B cell (primary cell): ENCODE results near the gene NPEPL1. TPM values are rescaled to one million over a fixed set of nuclear protein-coding genes. Genes with fewer than 3 reads are reported as not detected.

Experiments used
- ATAC-seq: fragments of 200-7000 bp; cut with Tn5 transposase; one replicate; pipeline ENCODE4 v1.10.0; 2021; ENCODE audit warnings: low read depth, mild to moderate bottlenecking, moderate number of reproducible peaks, moderate library complexity
- CTCF ChIA-PET: fragments of 350-600 bp; sonication (Branson Sonifier 250); formaldehyde crosslinking; loops from one replicate; lab custom pipeline; 2021; ENCODE audit warnings: antibody characterized with exemption, inconsistent platforms; lab: Charles Lee
- POLR2A ChIA-PET: fragments of 350-600 bp; sonication (Branson Sonifier 250); formaldehyde crosslinking; loops from one replicate; lab custom pipeline; 2021; ENCODE audit warnings: antibody characterized with exemption; lab: Charles Lee
- DNase-seq: peaks from one replicate; pipeline ENCODE4 v3.0.0; 2013
- H2AFZ ChIP-seq: 2 replicates; pipeline ENCODE4 v1.6.1; 2012; ENCODE audit warnings: mild to moderate bottlenecking, low read depth, low read length; ENCODE audit not compliant: insufficient read depth, poor library complexity, severe bottlenecking
- H3K27ac ChIP-seq, 2 donors: 1 replicate in 1 of 2; 2 replicates in 1 of 2; pipeline ENCODE4 v1.5.1; 2012 to 2013; ENCODE audit warnings: low read length in 2 of 2, mild to moderate bottlenecking in 2 of 2, moderate library complexity in 1 of 2
- H3K27me3 ChIP-seq, 4 experiments: fragments of 200-600 bp in 1 of 4; sonication (generic) in 1 of 4; replicated peaks in 1 of 4; 1 replicate in 2 of 4; 2 replicates in 2 of 4; pipeline versions ENCODE4 v1.6.1 to v1.7.0; 2013 to 2016; ENCODE audit warnings: low read length in 3 of 4, mild to moderate bottlenecking in 2 of 4, mixed read lengths in 1 of 4, moderate library complexity in 1 of 4; ENCODE audit not compliant: insufficient read depth in 4 of 4, control insufficient read depth in 3 of 4; ENCODE audit errors: control extremely low read depth in 1 of 4
- H3K36me3 ChIP-seq, 2 experiments: replicated peaks in 1 of 2; 1 replicate in 1 of 2; 2 replicates in 1 of 2; pipeline versions ENCODE4 v1.6.1 to v1.7.1; 2013; ENCODE audit warnings: low read length in 1 of 2; ENCODE audit not compliant: insufficient read depth in 2 of 2, control insufficient read depth in 1 of 2; ENCODE audit errors: control extremely low read depth in 1 of 2, extremely low read depth in 1 of 2
- H3K4me1 ChIP-seq, 2 donors: fragments of 200-600 bp in 1 of 2; sonication (generic) in 1 of 2; 1 replicate in 1 of 2; 2 replicates in 1 of 2; pipeline versions ENCODE4 v1.5.1 to v1.6.1; 2013 to 2017; ENCODE audit warnings: low read length in 2 of 2; ENCODE audit not compliant: control insufficient read depth in 2 of 2, insufficient read depth in 2 of 2
- H3K4me2 ChIP-seq: replicated peaks from 2 replicates; pipeline ENCODE3; 2012; ENCODE audit warnings: mild to moderate bottlenecking, low read depth, low read length; ENCODE audit not compliant: poor library complexity, severe bottlenecking
- H3K4me3 ChIP-seq, 5 experiments: fragments of 200-600 bp in 1 of 5; sonication (generic) in 1 of 5; 1 replicate in 3 of 5; 2 replicates in 2 of 5; pipeline versions ENCODE4 v1.5.1 to v1.7.0; 2011 to 2016; ENCODE audit warnings: low read length in 4 of 5, mild to moderate bottlenecking in 4 of 5, low read depth in 2 of 5, control low read depth in 1 of 5, moderate library complexity in 1 of 5; ENCODE audit not compliant: insufficient read depth in 1 of 5; ENCODE audit errors: control extremely low read depth in 1 of 5, extremely low read depth in 1 of 5
- H3K79me2 ChIP-seq: fragments of 200-600 bp; sonication (generic); one replicate; pipeline ENCODE4 v1.6.0; 2016; ENCODE audit warnings: low read length; ENCODE audit not compliant: control insufficient read depth, insufficient read depth
- H3K9ac ChIP-seq: fragments of 200-600 bp; sonication (generic); 2 replicates; pipeline ENCODE4 v1.6.1; 2017; ENCODE audit warnings: mild to moderate bottlenecking, low read length, moderate library complexity
- H3K9me3 ChIP-seq, 3 donors: one replicate each; pipeline versions ENCODE4 v1.6.1 to v1.7.1; 2013; ENCODE audit warnings: low read length in 2 of 3; ENCODE audit not compliant: control insufficient read depth in 2 of 3, insufficient read depth in 1 of 3; ENCODE audit errors: control extremely low read depth in 1 of 3
- H4K20me1 ChIP-seq: 2 replicates; pipeline ENCODE4 v1.6.0; 2012; ENCODE audit warnings: mild to moderate bottlenecking, low read length; ENCODE audit not compliant: insufficient read depth, control insufficient read depth, poor library complexity, severe bottlenecking
- H3K27ac Mint-ChIP-seq: one replicate; pipeline ENCODE4 v1.8.0; 2021; ENCODE audit warnings: mixed read lengths
- H3K27me3 Mint-ChIP-seq: one replicate; pipeline ENCODE4 v1.8.0; 2021; ENCODE audit warnings: mixed read lengths
- H3K4me1 Mint-ChIP-seq: one replicate; pipeline ENCODE4 v1.8.0; 2021; ENCODE audit warnings: mixed read lengths
- H3K4me3 Mint-ChIP-seq: one replicate; pipeline ENCODE4 v1.8.0; 2021; ENCODE audit warnings: mixed read lengths
- H3K9me3 Mint-ChIP-seq: one replicate; pipeline ENCODE4 v1.8.0; 2022; ENCODE audit warnings: mixed read lengths; ENCODE audit not compliant: insufficient read depth
- EZH2 ChIP-seq: IDR thresholded peaks from 2 replicates; pipeline ENCODE4 v1.6.1; 2012; ENCODE audit warnings: borderline replicate concordance, low read depth, mild to moderate bottlenecking, moderate library complexity, low read length; ENCODE audit not compliant: insufficient read depth, poor library complexity, severe bottlenecking
- WGBS: methylation state at CpG from one replicate; pipeline ENCODE4 v1.1.5; 2013; ENCODE audit warnings: missing lambda C conversion rate; ENCODE audit not compliant: insufficient coverage; 5-methylcytosine and 5-hydroxymethylcytosine counted together
- intact Hi-C: fragments of 100-400 bp; cut with micrococcal nuclease; formaldehyde crosslinking; loops from one replicate; pipeline ENCODE4 v1.10.0; 2022
- polyA plus RNA-seq: library from polyadenylated mRNA; depleted of rRNA; stranded (reverse); fragments of >200 nt; gene quantifications from 2 replicates; pipeline ENCODE4 v1.2.3, GENCODE V29; 2012
- total RNA-seq, 2 donors: library from RNA; stranded (reverse); fragments of 120-200 nt in 1 of 2; gene quantifications; 1 replicate in 1 of 2; 2 replicates in 1 of 2; pipeline versions ENCODE4 v1.2.3 to v1.2.4, GENCODE V29; 2013 to 2022
- TF ChIP-seq, protein P1 (sequence below): fragments of 200-600 bp; IDR thresholded peaks from one replicate; pipeline ENCODE4 v1.8.0; 2022; ENCODE audit warnings: antibody characterized with exemption, mild to moderate bottlenecking

The NPEPL1 gene
- total and polyA plus RNA-seq, 2 donors (not counting 1 experiment from before 2014, with no cell fraction given), result 34.3 to 45.1 TPM

- no peak for TF ChIP-seq EZH2
- TF ChIP-seq, protein P1, sequence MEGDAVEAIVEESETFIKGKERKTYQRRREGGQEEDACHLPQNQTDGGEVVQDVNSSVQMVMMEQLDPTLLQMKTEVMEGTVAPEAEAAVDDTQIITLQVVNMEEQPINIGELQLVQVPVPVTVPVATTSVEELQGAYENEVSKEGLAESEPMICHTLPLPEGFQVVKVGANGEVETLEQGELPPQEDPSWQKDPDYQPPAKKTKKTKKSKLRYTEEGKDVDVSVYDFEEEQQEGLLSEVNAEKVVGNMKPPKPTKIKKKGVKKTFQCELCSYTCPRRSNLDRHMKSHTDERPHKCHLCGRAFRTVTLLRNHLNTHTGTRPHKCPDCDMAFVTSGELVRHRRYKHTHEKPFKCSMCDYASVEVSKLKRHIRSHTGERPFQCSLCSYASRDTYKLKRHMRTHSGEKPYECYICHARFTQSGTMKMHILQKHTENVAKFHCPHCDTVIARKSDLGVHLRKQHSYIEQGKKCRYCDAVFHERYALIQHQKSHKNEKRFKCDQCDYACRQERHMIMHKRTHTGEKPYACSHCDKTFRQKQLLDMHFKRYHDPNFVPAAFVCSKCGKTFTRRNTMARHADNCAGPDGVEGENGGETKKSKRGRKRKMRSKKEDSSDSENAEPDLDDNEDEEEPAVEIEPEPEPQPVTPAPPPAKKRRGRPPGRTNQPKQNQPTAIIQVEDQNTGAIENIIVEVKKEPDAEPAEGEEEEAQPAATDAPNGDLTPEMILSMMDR, result no peak
- POLR2A ChIA-PET, result no interaction called here
- no peak for DNase-seq
Observed at GRCh38 chr20:58748618-58749017, 56.0 kb downstream of the NPEPL1 start.

GRCh38 chr20:58749098-58749769 is 56.6 kb downstream of the NPEPL1 start:
- H3K4me1 ChIP-seq, result no peaks in the 10 kb centered on the region
- no peaks in the 10 kb centered on the region for H3K79me2 ChIP-seq
- no peak overlapping the region for H2AFZ ChIP-seq
- H4K20me1 ChIP-seq, result no peaks in the 10 kb centered on the region
- ChIA-PET CTCF (no interaction called here), POLR2A (no interaction called here)
- Mint-ChIP-seq H3K4me3 (no peak overlapping the region), H3K4me1 (no peaks in the 10 kb centered on the region), H3K27ac (no peak overlapping the region), H3K27me3 (peaks cover 49% of the 10 kb centered on the region), H3K9me3 (no peaks in the 10 kb centered on the region)
- no peak overlapping the region for H3K4me3 ChIP-seq
- WGBS, result 85% methylated on average over 11 of the region's 11 CpGs
- H3K9me3 ChIP-seq, result no peaks in the 10 kb centered on the region
- no peak overlapping the region for H3K9ac ChIP-seq
- DNase-seq, result no peak
- TF ChIP-seq, protein P1, result no peak
- no peak for TF ChIP-seq EZH2
- H3K36me3 ChIP-seq, result no peaks in the 10 kb centered on the region
- H3K27ac ChIP-seq, result no peak overlapping the region
- no peak for ATAC-seq
- intact Hi-C loops, result no loop called here
- no peak overlapping the region for H3K4me2 ChIP-seq
- peaks cover 0 to 10% (median 3%) of the 10 kb centered on the region in 4 experiments for H3K27me3 ChIP-seq

More at GRCh38 chr20:58748618-58749017, 56.0 kb downstream of the NPEPL1 start:
- no peaks in the 10 kb centered on the region for H4K20me1 ChIP-seq
- no peak overlapping the region for H3K4me2 ChIP-seq
- peaks cover 55% of the 10 kb centered on the region for H3K27me3 Mint-ChIP-seq
- H3K36me3 ChIP-seq, result no peaks in the 10 kb centered on the region
- no peak overlapping the region for H3K4me3 ChIP-seq
- H3K9ac ChIP-seq, result no peak overlapping the region
- H3K9me3 Mint-ChIP-seq, result no peaks in the 10 kb centered on the region
- H3K79me2 ChIP-seq, result no peaks in the 10 kb centered on the region
- no peaks in the 10 kb centered on the region for H3K4me1 ChIP-seq
- no peak overlapping the region for H3K4me3 Mint-ChIP-seq
- H3K27ac Mint-ChIP-seq, result no peak overlapping the region
- H3K27ac ChIP-seq, result no peak overlapping the region
- no peak overlapping the region for H2AFZ ChIP-seq
- H3K27me3 ChIP-seq, result peaks cover 0 to 8% (median 3%) of the 10 kb centered on the region in 4 experiments
- ATAC-seq, result no peak
- no peaks in the 10 kb centered on the region for H3K4me1 Mint-ChIP-seq
- H3K9me3 ChIP-seq, result no peaks in the 10 kb centered on the region
- CTCF ChIA-PET, result no interaction called here
- 67% methylated on average over 1 of the region's 3 CpGs for WGBS
- intact Hi-C loops, result no loop called here
